HG02885 (cell line): ENCODE data around the gene HLA-DPA1.
A peak's percentile ranks its signal among the peaks of the same experiment; 100 is the strongest.
"Not testable (repeated sequence)": the region's sequence is repeated elsewhere in the genome, so short reads cannot be mapped to it uniquely, and the experiment has no call there.

Experiments used
- ATAC-seq: cut with Tn5 transposase; IDR thresholded peaks from one replicate; pipeline ENCODE4 v1.9.1; 2021; ENCODE audit warnings: mild to moderate bottlenecking; ENCODE audit not compliant: unreplicated experiment, poor library complexity

HLA-DPA1 gene

GRCh38 chr6:33066917-33067521, 6.4 kb downstream of the HLA-DPA1 start:
- no peak for ATAC-seq

DNA sequence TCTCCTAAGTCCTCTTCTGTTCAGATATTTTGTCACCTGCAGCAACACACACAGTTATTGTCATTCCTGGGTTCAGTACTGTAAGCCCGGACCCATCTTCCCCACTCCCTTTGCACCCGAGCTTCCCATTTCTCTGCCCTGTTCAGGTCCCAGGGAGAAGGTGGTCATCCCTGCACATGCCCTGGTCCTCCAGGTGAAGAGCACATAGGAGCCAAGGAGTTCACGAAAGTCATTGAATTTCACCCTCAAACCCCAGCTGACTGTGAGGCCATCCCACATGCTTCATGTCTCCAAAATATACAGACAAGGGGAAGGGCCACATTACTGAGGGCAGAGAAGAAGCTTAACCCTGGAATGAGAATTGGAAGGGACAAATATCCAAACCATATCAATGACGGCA, 8.1 kb downstream of the HLA-DPA1 start:
- no peak for ATAC-seq

DNA sequence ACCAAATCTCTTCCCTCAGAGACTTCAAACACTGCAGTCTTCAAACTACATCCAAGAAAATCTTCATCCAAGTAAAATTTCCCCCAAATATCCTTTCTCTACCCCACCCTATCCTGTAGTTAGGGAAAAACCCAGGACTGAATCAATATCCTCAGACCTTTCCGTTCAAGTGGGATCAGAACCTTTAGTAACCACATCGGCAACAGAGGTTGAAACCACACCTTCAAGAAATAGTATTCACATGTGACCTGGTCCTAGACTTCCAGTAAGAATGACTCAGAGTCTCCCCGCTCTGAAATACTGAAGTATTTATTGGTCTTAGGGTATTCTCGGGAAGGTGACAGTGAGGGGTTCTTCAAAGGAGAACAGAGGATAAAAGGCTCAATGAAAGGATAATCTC, 8.7 kb downstream of the HLA-DPA1 start:
- ATAC-seq, result no peak

GRCh38 chr6:33063435-33063834, 10.0 kb downstream of the HLA-DPA1 start:
- not testable (repeated sequence) for ATAC-seq

- no peak for ATAC-seq
Observed at GRCh38 chr6:33061987-33062386, 11.5 kb downstream of the HLA-DPA1 start.

DNA sequence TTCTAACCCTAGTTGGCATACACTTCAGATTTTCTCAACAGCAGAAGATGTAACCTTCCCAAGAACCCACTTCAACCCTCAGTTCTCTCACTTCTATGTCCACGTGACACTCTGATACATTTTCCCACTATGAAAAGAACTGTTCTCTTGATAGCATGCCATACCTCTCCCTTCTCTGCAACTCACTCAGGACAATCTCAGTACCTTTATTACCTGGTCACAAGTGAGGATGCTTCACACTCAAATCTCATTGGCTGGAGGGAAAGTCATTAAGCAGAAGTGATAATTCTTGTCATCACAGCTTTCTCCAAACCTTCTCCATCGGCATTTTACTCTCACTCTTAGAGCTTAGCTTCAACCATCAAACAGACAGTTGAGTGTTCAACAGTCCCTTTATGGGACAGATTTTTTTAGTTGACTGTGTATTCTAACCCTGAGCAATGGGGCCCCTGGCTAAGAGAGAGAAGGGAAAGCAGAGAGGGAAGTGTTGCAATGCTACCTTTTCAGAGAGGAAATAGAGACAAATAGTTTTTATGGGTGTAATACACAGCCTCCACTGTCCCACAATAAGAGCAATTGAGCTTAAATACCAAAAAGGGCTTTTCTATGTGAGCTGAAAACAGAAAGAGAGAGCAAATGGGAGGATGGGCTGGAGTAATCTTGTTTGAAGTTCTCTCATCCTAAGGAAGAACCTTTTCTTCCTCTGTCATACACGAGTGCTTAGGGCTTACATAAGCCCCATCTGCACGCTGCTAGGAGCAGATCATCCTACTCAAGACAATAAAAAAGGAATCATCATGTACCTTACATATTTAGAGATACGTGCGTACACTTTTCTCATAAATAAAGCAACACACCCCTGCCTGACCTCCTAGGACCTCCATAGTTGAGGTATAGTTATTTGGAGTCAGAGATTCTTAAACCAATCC, 16.0 kb downstream of the HLA-DPA1 start:
- ATAC-seq, result no peak

GRCh38 chr6:33053230-33053629, 20.2 kb downstream of the HLA-DPA1 start:
- ATAC-seq, result no peak

DNA sequence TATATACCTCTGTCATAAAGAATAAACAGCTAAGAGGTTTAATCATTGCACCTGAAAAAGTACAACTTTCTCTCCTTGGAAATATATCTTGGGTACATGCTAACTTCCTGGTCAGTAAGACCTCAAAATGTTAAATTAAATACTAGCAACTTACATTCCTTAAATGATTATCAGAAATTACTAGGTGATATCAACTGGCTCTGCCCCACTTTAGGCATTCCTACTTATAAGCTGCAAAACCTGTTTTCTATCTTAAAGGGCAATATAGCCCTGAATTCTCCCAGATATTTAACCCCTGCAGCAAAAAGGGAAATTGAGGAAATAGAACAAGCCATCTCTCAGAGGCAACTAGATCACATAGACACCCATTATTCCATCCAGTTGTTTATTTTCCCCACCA, 20.8 kb downstream of the HLA-DPA1 start:
- ATAC-seq, result no peak

GRCh38 chr6:33050014-33050810, 23.2 kb downstream of the HLA-DPA1 start:
- no peak for ATAC-seq

GRCh38 chr6:33049323-33050013, 24.0 kb downstream of the HLA-DPA1 start:
- no peak for ATAC-seq

- no peak for ATAC-seq
Observed at GRCh38 chr6:33040157-33040556, 33.3 kb downstream of the HLA-DPA1 start.

- ATAC-seq, result no peak
Observed at GRCh38 chr6:33036535-33036934, 36.9 kb downstream of the HLA-DPA1 start.

DNA sequence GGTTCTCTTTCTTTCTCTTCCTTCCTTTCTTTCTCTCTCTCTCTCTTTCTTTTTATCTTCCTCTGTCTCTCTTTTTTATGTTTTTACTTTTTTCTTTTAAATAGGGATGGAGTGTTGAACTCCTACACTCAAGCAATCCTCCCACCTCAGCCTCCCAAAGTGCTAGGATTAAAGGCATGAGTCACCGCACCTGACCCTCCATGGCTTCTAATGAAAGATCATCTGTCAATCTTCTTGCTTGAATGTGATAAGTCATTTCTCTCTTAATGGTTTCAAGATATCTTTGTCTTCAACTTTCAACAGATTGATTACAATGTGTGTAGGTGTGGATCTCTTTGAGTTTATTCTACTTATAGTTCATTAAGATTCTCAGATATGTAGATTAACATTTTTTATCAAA, 38.9 kb downstream of the HLA-DPA1 start:
- no peak for ATAC-seq

- no peak for ATAC-seq
Observed at GRCh38 chr6:33030245-33030644, 43.2 kb downstream of the HLA-DPA1 start.

- peak; percentile 76 for ATAC-seq
Observed at GRCh38 chr6:33029328-33030184, 43.9 kb downstream of the HLA-DPA1 start.

DNA sequence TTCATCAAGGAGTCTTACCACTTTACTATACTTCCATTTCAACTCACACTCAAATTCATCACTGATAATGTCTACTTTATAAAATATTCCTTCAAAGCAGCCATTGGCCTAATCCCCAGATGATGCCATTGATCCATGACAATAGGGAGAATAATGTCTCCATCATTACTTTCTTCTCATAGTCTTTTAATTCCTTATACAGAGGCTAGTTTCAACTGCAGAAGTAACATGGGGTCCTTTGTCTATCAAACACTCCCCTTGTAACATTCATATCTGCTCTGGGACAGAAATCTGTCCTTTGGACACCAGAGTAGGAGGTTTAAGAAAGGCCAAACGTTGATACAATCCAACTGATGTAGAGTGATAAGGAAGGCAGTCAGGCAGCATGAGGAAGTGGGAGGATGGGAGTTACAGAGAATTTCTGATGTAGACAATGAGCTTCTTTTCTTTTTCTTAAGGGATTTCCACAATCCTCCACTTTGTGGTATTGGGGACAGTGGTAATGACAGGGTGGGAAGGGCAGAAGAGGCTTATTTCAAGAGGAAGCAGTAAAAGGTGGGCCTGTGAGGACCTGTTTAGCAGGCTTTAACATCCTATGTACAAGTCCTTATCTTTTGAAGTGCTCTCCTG, 45.1 kb downstream of the HLA-DPA1 start:
- ATAC-seq, result no peak

DNA sequence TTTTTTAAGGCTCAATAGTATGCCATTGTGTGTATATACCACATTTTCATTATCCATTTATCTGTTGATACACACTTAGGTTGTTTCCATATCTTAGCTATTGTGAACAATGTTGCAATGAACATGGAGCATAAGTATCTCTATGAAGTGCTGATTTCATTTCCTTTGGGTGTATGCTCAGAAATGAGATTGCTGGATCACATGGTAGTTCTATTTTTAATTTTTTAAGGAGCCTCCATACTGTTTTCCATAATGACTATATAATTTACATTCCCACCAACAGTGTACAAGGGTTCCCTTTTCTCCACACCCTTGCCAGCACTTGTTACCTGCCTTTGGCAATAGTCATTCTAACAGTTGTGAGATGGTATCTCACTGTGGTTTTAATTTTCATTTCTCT, 48.9 kb downstream of the HLA-DPA1 start:
- no peak for ATAC-seq

GRCh38 chr6:33023536-33023935, 49.9 kb downstream of the HLA-DPA1 start:
- ATAC-seq, result no peak

DNA sequence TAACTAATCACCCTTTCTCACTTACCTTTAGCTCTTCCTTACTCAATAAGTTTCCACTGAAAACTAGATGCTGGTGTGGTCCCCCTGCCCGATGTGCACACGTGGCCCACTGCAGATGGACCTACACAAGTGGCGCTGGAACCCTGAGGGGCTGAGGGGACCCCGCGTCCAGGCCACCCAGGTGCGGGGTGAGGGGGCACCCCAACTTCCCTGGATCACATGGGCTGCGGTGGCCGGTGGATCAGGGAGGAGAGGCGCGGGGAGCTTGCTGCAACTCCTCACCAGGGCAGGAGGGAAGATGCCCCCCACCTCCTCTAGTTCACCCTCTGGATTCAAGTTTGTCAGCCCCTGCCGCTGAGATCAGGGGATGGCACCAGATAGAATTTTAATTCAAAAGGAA, 51.5 kb downstream of the HLA-DPA1 start:
- ATAC-seq, result no peak
